ENCODE measurements around the gene GSTT2. TPM values are rescaled to one million over a fixed set of nuclear protein-coding genes. Genes with fewer than 3 reads are reported as not detected.
"Not testable (repeated sequence)": the region's sequence is repeated elsewhere in the genome, so short reads cannot be mapped to it uniquely, and the experiment has no call there.

The GSTT2 gene
- total RNA-seq, 4 donors from 2014 or later = 3.0 TPM; not detected in 3

- WGBS, 2 donors (ENCODE audit: low coverage in 1 of 2) = 71 to 80% methylated on average over 2 to 5 of the region's 6 CpGs
- not testable (repeated sequence) for ATAC-seq
Observed at GRCh38 chr22:23954991-23955305, 25.0 kb upstream of the GSTT2 start.

GRCh38 chr22:23955886-23956285 is 24.0 kb upstream of the GSTT2 start:
- 71 to 83% methylated on average over 1 to 5 of the region's 8 CpGs for WGBS, 2 donors (ENCODE audit: low coverage in 1 of 2)
- not testable (repeated sequence) for H3K27ac ChIP-seq, H3K4me3 ChIP-seq, H3K9me3 ChIP-seq, H3K36me3 ChIP-seq, ATAC-seq, H3K27me3 ChIP-seq
- H3K4me1 ChIP-seq = peaks cover 0 to 12% (median 0%) of the 10 kb centered on the region in 3 donors

More at GRCh38 chr22:23954991-23955305, 25.0 kb upstream of the GSTT2 start:
- not testable (repeated sequence) for H3K4me3 ChIP-seq, H3K27me3 ChIP-seq, H3K36me3 ChIP-seq, H3K4me1 ChIP-seq, H3K27ac ChIP-seq, H3K9me3 ChIP-seq

GRCh38 chr22:23956301-23956900 is 23.5 kb upstream of the GSTT2 start:
- not testable (repeated sequence) for H3K27me3 ChIP-seq, H3K36me3 ChIP-seq, H3K27ac ChIP-seq, H3K4me3 ChIP-seq, H3K9me3 ChIP-seq
- ATAC-seq = peak; percentile 66
- TF ChIP-seq CTCF (IDR thresholded peaks at IDR 0.05) (peak; percentile 57 to 95 (median 86)), POLR2AphosphoS5 (IDR thresholded peaks at IDR 0.05) (peak; percentile 70)
- H3K4me1 ChIP-seq = peaks cover 0 to 12% (median 0%) of the 10 kb centered on the region in 3 donors
- 16 to 24% methylated on average over 5 to 9 of the region's 12 CpGs for WGBS, 2 donors (ENCODE audit: low coverage in 1 of 2)

- Histone ChIP-seq H3K4me3 (peak within 1 kb of the TSS in 1 of 2 donors; percentile 40), H3K4me1 (peaks cover 0 to 11% (median 0%) of the 10 kb centered on the region in 3 donors)
- no CpG with 5 or more reads among the region's 43 CpGs for WGBS, 2 donors (ENCODE audit: low coverage in 1 of 2)
Observed at GRCh38 chr22:23961084-23961771, 18.7 kb upstream of the GSTT2 start, which contains the start of gene GSTT2B. GSTT2B (minus strand) TSS chr22:23961195; CDS start chr22:23961131, 64 bp downstream.

GRCh38 chr22:23966094-23966493 is 13.8 kb upstream of the GSTT2 start:
- not testable (repeated sequence) for H3K27me3 ChIP-seq, H3K27ac ChIP-seq, H3K9me3 ChIP-seq, ATAC-seq, H3K4me3 ChIP-seq
- Histone ChIP-seq H3K4me1 (peaks cover 0 to 15% (median 0%) of the 10 kb centered on the region in 3 donors), H3K36me3 (peaks cover 0 to 21% of the 10 kb centered on the region in 2 donors)
- no CpG with 5 or more reads among the region's 18 CpGs for WGBS, 2 donors (ENCODE audit: low coverage in 1 of 2)

More at GRCh38 chr22:23961084-23961771, 18.7 kb upstream of the GSTT2 start, which contains the start of gene GSTT2B:
- H3K27ac ChIP-seq = peak within 1 kb of the TSS in 1 of 4 donors; percentile 54
- peak; percentile 95 for ATAC-seq
- not testable (repeated sequence) for H3K9me3 ChIP-seq, H3K27me3 ChIP-seq, H3K36me3 ChIP-seq

- not testable (repeated sequence) for H3K9me3 ChIP-seq, H3K4me3 ChIP-seq, H3K27ac ChIP-seq, H3K27me3 ChIP-seq
- WGBS, 2 donors (ENCODE audit: low coverage in 1 of 2) = no CpG with 5 or more reads among the region's 30 CpGs
- Histone ChIP-seq H3K36me3 (peaks cover 0 to 26% of the 10 kb centered on the region in 2 donors), H3K4me1 (peaks cover 0 to 20% (median 0%) of the 10 kb centered on the region in 3 donors)
- peak; percentile 100 for ATAC-seq
Observed at GRCh38 chr22:23966568-23966967, 13.4 kb upstream of the GSTT2 start, which contains the start of gene DDTL. DDTL (plus strand) TSS chr22:23966888; CDS start chr22:23966915, 27 bp downstream.

- ATAC-seq = no peak
- WGBS, 2 donors (ENCODE audit: low coverage in 1 of 2) = 60% methylated on average over 1 of the region's 3 CpGs; no CpG with 5 or more reads in 1 of the 2 donors
Observed at GRCh38 chr22:23969071-23969470, 10.9 kb upstream of the GSTT2 start.

More at GRCh38 chr22:23969071-23969470, 10.9 kb upstream of the GSTT2 start:
- H3K27me3 ChIP-seq = no peaks in the 10 kb centered on the region
- no peak for TF ChIP-seq POLR2AphosphoS5 (IDR thresholded peaks at IDR 0.05)
- no peak for TF ChIP-seq POLR2A (IDR thresholded peaks at IDR 0.05)
- no peak for TF ChIP-seq CTCF (IDR thresholded peaks at IDR 0.05)
- no peak for TF ChIP-seq EP300 (IDR thresholded peaks at IDR 0.05)
- peaks cover 0 to 24% (median 0%) of the 10 kb centered on the region in 3 donors for H3K4me1 ChIP-seq
- H3K9me3 ChIP-seq = no peaks in the 10 kb centered on the region
- peaks cover 0 to 30% of the 10 kb centered on the region in 2 donors for H3K36me3 ChIP-seq
- H3K27ac ChIP-seq = no peak overlapping the region
- H3K4me3 ChIP-seq = no peak overlapping the region

Measured in gastroesophageal sphincter (tissue), 4 donors.